ENCODE data around the gene PLCB4. TPM values are rescaled to one million over a fixed set of nuclear protein-coding genes. Genes with fewer than 3 reads are reported as not detected.

PLCB4 gene
- total RNA-seq, 1 donor from 2014 or later: 59.6 TPM

GRCh38 chr20:9276966-9277468 is 208.1 kb downstream of the PLCB4 start:
- no peak for DNase-seq (ENCODE audit: low read depth)
- no peak overlapping the region for H3K4me3 ChIP-seq (ENCODE audit: low read depth, low read length)
- TF ChIP-seq CTCF (conservative IDR thresholded peaks at IDR 0.05; ENCODE audit: low read depth, low read length): no peak

GRCh38 chr20:9279918-9280401 is 211.1 kb downstream of the PLCB4 start:
- no peak for DNase-seq (ENCODE audit: low read depth)

GRCh38 chr20:9280666-9281065 is 211.8 kb downstream of the PLCB4 start:
- no peak for TF ChIP-seq CTCF (conservative IDR thresholded peaks at IDR 0.05; ENCODE audit: low read depth, low read length)
- no peak for DNase-seq (ENCODE audit: low read depth)
- H3K4me3 ChIP-seq (ENCODE audit: low read depth, low read length): no peak overlapping the region

More at GRCh38 chr20:9279918-9280401, 211.1 kb downstream of the PLCB4 start:
- TF ChIP-seq CTCF (conservative IDR thresholded peaks at IDR 0.05; ENCODE audit: low read depth, low read length): no peak
- no peak overlapping the region for H3K4me3 ChIP-seq (ENCODE audit: low read depth, low read length)

- DNase-seq (ENCODE audit: low read depth): no peak
- TF ChIP-seq CTCF (conservative IDR thresholded peaks at IDR 0.05; ENCODE audit: low read depth, low read length): no peak
- H3K4me3 ChIP-seq (ENCODE audit: low read depth, low read length): no peak overlapping the region
Observed at GRCh38 chr20:9281803-9282202, 212.9 kb downstream of the PLCB4 start.

GRCh38 chr20:9285617-9286016 is 216.7 kb downstream of the PLCB4 start:
- TF ChIP-seq CTCF (conservative IDR thresholded peaks at IDR 0.05; ENCODE audit: low read depth, low read length): no peak

GRCh38 chr20:9286501-9287461 is 217.9 kb downstream of the PLCB4 start:
- no peak for TF ChIP-seq CTCF (conservative IDR thresholded peaks at IDR 0.05; ENCODE audit: low read depth, low read length)
- DNase-seq (ENCODE audit: low read depth): no peak
- no peak overlapping the region for H3K4me3 ChIP-seq (ENCODE audit: low read depth, low read length)

More at GRCh38 chr20:9285617-9286016, 216.7 kb downstream of the PLCB4 start:
- no peak for DNase-seq (ENCODE audit: low read depth)
- H3K4me3 ChIP-seq (ENCODE audit: low read depth, low read length): no peak overlapping the region
